HG03097 (cell line): Measurements from ENCODE around the gene ALG9.

Source experiments
- ATAC-seq: cut with Tn5 transposase; IDR thresholded peaks from one replicate; pipeline ENCODE4 v1.9.1; 2021; ENCODE audit not compliant: unreplicated experiment, low FRiP score

The ALG9 gene

DNA sequence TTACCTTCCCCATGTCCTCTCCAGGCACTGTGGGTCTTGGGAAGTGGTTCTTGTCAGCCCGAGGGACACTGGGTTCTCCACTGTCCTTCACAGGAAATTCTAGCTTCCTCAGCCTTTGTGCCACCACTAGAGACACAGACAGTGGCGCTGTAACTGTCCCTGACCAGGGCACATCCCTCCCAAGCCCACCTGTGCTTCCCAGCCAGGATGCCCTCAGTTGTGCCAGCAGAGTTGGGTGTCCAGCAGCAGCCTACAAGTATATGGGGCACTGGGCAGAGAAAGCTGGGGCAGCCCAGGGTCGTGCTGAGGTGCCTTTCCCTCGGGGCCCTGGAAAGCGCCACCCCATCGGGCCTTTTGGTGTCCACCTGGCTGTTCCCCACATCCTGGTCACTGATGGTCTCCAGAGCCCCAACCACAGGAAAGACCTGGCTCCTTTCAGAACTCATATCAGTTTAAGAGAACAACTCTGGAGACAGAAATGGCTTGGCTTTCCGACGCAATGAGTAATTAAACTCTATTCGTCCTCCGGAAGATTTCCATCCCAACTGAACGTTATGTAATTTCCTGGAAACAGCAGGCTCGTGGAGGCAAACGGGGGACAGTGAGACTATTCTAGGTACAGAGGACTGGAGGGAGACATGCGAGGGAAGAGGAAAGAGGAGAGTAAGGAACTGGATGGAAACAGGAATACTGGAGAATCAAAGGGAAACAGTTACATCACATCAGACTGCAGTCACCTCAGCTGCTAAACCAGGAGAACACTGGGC lies 133.8 kb downstream of the ALG9 start:
- ATAC-seq = no peak

DNA sequence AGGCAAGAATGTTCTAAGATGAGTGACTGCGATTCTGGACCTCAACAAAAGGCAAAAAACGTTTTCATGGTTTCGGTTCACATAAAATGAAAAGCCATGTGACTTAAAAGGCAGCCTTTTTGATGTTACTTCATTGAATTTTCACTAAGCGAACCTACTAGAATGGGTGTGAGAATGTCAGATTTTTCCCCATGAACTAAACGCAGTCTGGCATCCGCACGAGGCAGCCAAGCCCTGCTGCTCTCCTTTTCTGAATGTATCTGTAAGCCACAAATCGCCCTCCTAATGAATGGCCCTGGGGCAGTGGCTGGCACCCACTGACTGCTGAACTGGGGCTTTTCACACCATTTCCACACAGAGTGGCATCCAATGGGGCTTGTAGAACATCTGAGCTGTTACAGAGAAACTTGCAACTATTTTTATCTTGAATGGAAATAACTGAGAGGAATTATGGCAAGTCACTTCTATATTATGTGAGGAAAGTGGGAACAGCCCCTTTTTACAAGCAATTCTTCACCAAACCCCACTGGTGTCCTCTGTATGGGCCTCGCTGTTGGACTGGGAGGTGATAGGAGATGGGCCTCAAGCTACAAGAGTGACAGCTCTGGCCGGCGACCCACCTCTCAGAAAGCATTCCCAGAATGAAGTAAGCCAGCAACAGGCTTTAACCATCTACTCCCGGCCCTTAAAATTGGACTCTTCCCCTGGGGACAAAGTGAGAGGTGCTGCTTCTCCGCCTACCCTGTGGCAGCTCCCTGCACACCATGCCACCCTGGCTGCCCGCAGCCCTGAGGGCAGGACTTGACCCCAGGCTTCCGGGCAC lies 134.5 kb downstream of the ALG9 start:
- ATAC-seq = no peak
